DMS53 treated with DMSO at 0.1 percent for 48 hours (cell line): ENCODE results near the gene CBFA2T2.
"Not testable (repeated sequence)": the region's sequence is repeated elsewhere in the genome, so short reads cannot be mapped to it uniquely, and the experiment has no call there.

ENCODE experiments used
- DNase-seq: peaks from one replicate; lab custom pipeline; 2025; ENCODE audit not compliant: unreplicated experiment; lab: John Stamatoyannopoulos, UW

CBFA2T2 gene

DNA sequence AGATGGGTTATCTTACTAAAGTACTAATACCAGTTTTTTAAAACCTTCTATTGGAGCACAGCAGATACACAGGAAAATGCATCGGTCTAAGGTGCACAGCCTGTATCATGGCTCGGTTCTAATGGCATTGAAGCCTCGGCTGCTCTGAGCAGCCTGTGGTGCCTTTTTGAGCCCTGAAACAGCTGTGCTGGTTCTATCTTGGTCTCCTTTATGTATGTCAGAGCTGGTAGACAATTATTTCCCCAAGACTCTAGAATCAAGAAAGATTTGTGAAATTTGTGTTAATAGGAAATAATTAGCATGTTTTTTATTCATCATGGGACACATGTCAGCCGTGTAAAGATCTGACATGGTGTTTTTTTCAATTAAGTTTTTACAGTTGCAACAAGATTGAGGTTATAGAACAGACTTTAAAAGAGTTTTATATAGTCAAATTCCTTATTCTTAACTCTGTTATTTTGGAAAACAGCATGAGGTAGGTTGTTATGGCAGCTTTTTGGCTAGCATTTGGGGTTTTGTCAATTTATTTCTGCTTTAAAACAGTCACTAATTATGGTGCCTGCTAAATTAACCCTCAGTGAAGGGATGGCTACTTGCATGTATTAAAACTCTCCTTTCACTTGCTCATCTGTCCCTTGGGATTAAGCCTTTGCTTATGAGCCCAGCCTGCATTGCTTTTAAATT is 132.0 kb downstream of the CBFA2T2 start:
- DNase-seq = no peak

DNA sequence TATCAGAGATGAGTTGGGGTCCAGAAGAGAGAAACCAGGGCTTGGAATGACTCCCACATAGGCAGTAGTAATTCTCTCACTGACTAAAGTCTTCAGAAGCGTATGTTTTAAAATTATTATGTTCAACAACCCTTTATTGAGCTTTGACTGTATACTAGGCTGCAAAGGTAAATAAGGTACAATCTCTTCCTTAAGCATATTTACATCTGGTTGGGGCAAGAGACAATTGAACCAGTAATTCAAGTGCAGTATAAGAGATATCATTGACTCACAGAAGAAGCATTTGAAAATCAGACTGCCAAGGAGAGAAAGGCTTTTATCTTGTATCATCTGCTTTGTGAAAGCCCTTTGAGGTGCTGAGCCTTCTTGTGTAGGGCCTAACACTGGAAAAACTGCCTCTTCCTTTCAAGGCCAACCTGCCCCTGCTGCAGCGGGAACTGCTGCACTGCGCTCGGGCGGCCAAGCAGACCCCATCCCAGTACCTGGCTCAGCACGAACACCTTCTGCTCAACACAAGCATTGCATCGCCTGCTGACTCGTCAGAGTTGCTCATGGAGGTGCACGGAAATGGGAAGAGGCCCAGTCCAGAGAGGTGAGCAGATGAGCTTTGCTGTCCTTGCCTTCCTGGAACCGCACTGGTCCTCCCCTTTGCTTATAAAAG is 132.9 kb downstream of the CBFA2T2 start:
- no peak for DNase-seq

DNA sequence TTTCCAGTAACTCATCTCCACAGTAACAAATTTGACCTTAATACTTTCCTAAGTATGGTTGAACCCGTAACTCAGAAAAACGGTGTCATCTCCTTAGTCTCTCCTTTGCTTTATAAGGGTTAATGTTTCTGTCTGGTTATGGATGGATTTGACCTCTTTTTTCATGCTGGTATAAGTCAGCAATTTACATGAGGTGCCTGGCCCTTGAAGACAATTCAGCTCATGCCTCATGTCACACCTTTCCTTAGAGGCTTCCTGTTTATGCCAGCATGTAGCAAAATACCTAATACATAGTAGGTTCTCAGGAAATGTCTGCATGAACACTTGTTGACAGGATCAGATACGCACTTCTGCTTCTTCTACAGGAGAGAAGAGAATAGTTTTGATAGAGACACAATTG is 134.5 kb downstream of the CBFA2T2 start:
- no peak for DNase-seq

- DNase-seq = no peak
These were observed 136.3 kb downstream of the CBFA2T2 start for GRCh38 chr20:33626190-33626589.

DNA sequence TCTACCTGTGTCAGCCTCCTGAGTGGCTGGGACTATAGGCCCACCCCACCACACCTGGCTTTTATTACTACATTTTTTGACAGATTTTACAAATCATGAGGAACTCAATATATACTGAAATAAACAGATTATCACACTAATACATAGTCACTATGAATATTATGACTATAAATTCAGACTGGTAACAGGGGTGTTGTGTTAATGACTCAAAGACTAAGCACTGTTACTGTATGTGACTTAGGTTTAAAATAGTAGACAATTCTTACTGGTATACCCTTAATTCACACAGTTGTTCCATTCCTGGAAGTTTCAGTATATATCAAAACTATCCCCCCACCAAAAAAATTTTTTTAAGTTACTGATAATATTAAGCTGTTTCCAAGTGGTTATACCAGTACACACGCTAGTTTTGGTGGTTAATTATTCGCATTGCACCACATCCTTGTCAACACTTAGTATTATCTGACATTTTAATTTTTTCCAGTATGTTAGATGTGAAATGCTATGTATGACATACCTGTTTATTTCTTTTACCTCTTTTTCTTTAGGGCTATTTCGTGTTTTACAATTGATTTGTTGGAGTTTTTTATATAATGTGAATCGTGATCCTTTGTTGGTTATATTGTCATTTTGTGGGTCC is 137.8 kb downstream of the CBFA2T2 start:
- DNase-seq = no peak

DNA sequence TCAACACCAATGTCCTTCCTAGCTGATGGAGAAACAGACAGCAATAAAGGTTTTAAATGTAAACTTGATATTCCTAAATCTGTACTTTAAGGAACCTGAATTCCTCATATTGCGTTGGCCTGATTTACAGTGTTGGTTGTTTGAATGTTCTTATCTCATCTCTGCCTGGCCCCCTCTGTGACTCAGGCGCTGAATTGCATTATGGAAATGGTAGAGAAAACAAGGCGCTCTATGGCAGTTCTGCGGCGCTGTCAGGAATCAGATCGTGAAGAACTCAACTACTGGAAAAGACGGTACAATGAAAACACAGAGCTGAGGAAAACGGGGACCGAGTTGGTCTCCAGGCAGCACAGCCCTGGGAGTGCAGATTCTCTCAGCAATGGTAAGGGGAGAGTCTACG is 139.6 kb downstream of the CBFA2T2 start:
- no peak for DNase-seq

- no peak for DNase-seq
These were observed 140.1 kb downstream of the CBFA2T2 start for GRCh38 chr20:33629979-33630378.

GRCh38 chr20:33630507-33630906 is 140.6 kb downstream of the CBFA2T2 start:
- DNase-seq = no peak

DNA sequence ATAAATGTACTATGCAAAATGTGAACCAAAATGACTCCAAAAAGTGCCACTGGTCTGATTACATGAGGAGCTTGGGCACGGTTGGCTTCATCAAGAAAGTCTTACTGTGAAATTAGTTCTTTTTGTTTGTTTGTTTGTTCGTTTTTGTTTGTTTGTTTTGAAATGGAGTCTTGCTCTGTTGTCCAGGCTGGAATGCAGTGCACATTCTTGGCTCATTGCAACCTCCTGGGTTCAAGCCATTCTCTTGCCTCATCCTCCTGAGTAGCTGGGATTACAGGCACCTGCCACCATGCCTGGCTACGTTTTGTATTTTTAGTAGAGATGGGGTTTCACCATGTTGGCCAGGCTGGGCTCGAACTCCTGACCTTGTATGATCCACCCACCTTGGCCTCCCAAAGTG is 142.0 kb downstream of the CBFA2T2 start:
- DNase-seq = not testable (repeated sequence)

- no peak for DNase-seq
These were observed 145.4 kb downstream of the CBFA2T2 start for GRCh38 chr20:33635341-33635740.

DNA sequence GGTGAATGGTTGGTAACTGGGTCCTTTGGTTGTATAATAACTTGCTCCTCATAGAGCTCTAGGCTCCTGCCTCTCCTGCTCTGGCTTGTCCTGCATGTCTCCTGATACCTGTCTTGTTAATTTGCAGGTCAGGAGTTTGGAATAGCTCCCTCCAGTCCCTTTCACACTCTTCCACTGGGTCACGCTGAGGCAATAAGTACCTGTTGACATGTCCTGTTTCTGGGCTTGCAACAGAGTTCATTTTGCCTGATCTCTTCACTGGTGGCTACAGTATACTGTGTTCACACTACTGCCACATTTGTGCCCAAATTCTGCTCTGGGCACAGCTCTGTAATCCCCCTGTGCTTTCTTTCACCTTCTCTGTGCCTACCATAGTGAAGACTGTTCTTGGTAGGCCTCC is 146.9 kb downstream of the CBFA2T2 start:
- DNase-seq = no peak

GRCh38 chr20:33640287-33640686 is 150.4 kb downstream of the CBFA2T2 start:
- no peak for DNase-seq

DNA sequence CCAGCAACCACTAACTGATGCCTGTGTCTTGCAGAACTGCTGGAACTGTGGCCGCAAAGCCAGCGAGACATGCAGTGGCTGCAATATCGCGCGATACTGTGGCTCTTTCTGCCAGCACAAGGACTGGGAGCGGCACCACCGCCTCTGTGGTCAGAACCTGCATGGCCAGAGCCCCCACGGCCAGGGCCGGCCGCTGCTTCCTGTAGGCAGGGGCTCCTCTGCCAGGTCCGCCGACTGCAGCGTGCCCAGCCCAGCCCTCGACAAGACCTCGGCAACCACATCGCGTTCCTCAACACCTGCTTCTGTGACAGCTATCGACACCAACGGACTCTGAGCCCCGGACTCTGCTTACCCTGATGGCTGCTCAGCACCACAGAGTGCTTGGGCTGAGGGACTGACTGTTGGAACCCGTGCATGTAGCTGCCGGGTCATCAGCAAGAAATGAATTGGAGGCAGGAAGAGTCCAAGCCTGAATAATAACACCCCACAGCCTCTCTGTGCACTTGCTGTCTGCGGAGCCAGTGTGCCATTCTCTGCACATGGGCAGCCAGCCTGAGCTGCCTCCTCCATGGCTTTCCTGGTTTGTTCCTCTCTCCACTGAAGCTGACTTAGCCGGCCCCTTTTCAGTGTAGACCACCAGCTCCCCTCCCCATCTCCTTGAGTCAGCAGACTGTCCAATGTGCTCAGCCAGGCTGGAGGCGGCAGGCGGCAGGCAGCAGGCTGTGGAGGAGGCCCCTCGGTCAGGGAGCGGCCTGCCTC is 154.6 kb downstream of the CBFA2T2 start:
- DNase-seq = no peak

DNA sequence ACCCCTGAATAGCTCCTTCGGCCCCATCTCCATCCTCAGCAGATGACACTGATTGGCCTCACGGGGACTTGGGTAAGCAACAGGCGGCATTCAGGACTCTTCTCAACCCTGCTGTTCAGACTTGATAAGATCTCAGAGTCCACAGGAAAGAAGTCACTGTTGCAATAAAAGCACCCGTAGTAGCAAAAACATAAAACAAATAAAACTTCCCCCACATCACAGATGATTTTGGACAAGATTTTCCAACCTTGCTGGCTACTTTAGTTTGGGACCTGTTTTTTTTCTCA is 155.1 kb downstream of the CBFA2T2 start:
- DNase-seq = no peak

GRCh38 chr20:33645396-33645795 is 155.5 kb downstream of the CBFA2T2 start:
- no peak for DNase-seq

DNA sequence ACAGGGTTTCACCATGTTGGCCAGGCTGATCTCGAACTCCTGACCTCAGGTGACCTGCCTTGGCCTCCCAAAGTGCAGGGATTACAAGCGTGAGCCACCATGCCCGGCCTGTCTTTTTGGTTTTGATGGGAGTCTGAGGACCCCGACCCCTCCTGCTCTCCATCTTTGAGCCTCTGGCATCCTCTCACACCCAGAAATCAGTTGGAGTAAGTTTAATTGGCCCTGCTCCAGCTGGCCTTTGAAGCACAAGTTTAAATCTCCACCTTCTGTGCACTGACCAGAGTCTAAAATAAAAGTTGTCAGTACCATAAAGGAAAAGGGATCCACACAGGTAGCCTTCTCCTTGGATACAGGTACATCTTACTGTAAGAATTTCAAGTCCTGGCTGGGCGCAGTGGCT is 156.3 kb downstream of the CBFA2T2 start:
- no peak for DNase-seq

- DNase-seq = not testable (repeated sequence)
These were observed 157.2 kb downstream of the CBFA2T2 start for GRCh38 chr20:33646959-33647602.

DNA sequence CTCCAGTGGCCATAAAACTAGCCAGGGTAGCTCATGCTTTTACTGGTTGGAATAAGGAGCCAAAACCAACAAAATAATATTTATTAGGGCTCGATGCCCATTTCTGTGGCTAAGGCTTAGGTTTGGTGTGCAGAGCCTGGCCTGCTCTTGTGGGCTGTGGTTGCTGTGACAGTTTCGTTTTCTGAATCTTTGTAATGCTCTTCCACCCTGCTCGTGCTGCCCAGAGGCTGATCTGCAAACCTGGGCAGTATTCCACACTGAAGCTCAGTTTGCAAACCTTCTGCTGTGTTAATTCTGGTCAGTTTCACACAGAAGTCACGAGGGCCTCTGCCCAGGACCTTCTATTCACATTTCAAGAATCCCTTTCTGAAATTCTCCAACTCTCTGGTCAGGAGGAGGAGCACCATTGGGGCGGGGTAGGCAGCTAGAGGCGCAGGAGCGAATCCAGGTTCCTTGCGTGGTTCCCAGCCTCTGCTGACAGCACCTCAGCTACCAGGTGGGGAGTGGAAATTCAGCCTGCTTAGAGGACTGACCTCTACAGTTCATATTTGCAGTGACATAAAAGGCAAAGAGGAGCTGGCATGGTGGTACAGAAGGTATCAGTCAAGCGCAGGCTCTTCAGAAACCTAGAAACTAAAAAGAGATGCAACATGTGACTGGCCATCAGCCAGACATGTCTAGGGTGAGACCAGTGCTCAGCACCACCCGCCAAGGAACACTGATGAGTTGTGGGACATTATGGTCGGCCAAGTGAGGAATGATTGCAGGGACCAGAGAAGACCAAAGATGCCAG is 157.9 kb downstream of the CBFA2T2 start:
- DNase-seq = no peak

DNA sequence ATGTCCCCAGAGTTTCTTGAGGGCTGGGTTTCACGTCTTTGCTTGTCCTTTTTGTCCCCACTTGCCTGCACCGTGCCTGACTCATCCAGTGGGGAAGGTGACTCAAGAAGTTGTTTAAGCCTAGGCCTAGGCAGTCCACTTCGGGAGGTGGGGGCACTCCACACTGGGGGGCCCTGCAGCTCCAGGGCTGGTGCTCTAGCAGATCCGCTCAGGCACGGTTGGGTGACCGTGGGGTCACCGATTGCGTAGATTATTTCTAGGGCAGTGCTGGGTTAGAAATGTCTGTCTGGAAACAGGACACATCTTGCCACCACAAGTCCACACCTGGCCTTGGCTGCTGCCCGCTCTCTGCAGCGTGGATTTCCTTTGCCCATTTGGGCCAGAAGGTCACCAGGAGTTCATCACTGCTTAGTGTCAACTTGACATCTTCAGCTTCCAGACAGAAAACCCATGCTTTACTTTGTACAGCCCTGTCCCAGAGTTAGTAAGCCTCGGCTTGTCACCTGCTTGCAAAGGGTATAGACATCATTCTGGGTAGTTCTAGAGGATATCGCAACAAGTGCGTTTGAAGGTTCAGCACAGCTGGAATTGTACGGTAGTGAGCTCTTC is 158.6 kb downstream of the CBFA2T2 start:
- no peak for DNase-seq

DNA sequence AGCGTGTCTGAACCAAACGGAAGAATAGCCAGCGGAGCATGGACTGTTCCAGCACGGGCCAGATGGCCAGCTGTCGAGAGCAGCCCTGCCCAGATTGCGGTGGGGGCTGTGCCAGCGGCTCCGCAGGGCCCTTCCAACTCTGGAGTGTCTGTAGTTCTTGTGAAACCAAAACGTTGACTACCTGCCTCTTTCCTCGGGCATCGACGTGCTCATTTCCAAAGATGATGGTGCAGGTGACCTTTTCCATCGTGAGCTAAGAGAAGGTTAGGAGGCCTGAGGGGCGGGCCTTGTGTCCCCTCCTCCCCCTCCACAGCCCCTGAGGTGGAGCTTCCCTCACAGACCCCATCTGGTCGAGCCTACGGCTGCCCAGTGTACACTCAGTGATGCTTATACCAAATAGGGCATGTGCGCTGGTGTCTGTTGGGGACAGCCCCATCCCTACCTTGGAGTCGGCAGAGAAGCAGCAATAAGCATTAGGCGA is 159.3 kb downstream of the CBFA2T2 start:
- DNase-seq = peak; percentile 93
